GM12878 (cell line): ENCODE results near the gene IGHMBP2. TPM values are rescaled to one million over a fixed set of nuclear protein-coding genes. Genes with fewer than 3 reads are reported as not detected.

ENCODE experiments used
- ATF3 ChIP-seq: IDR thresholded peaks from 2 replicates; pipeline ENCODE4 v1.6.1; 2011; ENCODE audit warnings: low read depth, mild to moderate bottlenecking, low read length, moderate library complexity, borderline replicate concordance; ENCODE audit errors: extremely low read depth
- CBFB ChIP-seq: IDR thresholded peaks from 2 replicates; pipeline ENCODE4 v1.6.1; 2016; ENCODE audit warnings: antibody characterized with exemption, low read depth
- CHD2 ChIP-seq: IDR thresholded peaks from 2 replicates; pipeline ENCODE4 v1.6.1; 2011; ENCODE audit warnings: low read depth, low read length, improper control_type of control experiment, borderline replicate concordance
- CREB1 ChIP-seq: IDR thresholded peaks from 2 replicates; pipeline ENCODE4 v1.6.1; 2012; ENCODE audit warnings: low read depth, mild to moderate bottlenecking, inconsistent platforms
- EED ChIP-seq: sonication (generic); IDR thresholded peaks from 2 replicates; pipeline ENCODE4 v1.6.1; 2016; ENCODE audit warnings: antibody characterized with exemption, low read depth
- HDAC6 ChIP-seq: fragments of 200-600 bp; sonication (generic); IDR thresholded peaks from one replicate; pipeline ENCODE4 v1.8.0; 2017; ENCODE audit warnings: antibody characterized with exemption; ENCODE audit not compliant: unreplicated experiment
- MEF2B ChIP-seq: fragments of 450-650 bp; IDR thresholded peaks from 2 replicates; pipeline ENCODE4 v1.6.1; 2018; ENCODE audit warnings: mild to moderate bottlenecking, moderate library complexity; ENCODE audit not compliant: partially characterized antibody, poor library complexity, severe bottlenecking
- NFXL1 ChIP-seq: fragments of 450-650 bp; IDR thresholded peaks from 2 replicates; pipeline ENCODE4 v1.6.1; 2017; ENCODE audit warnings: antibody characterized with exemption, mild to moderate bottlenecking, borderline replicate concordance
- NR2C1 ChIP-seq: fragments of 450-650 bp; IDR thresholded peaks from 2 replicates; pipeline ENCODE4 v1.6.1; 2017; ENCODE audit warnings: antibody characterized with exemption, mild to moderate bottlenecking, moderate library complexity
- PML ChIP-seq: IDR thresholded peaks from 2 replicates; pipeline ENCODE4 v1.6.1; 2012; ENCODE audit warnings: low read length, inconsistent platforms
- TBL1XR1 ChIP-seq: IDR thresholded peaks from 2 replicates; pipeline ENCODE4 v1.6.1; 2012; ENCODE audit warnings: low read depth, low read length, improper control_type of control experiment
- ZNF207 ChIP-seq: fragments of 450-650 bp; IDR thresholded peaks from 2 replicates; pipeline ENCODE4 v1.6.1; 2014; ENCODE audit warnings: antibody characterized with exemption, mild to moderate bottlenecking, borderline replicate concordance
- ZNF217 ChIP-seq: fragments of 450-650 bp; IDR thresholded peaks from 2 replicates; pipeline ENCODE4 v1.6.1; 2017; ENCODE audit warnings: antibody characterized with exemption, mild to moderate bottlenecking
- ZNF384 ChIP-seq: IDR thresholded peaks from 2 replicates; pipeline ENCODE4 v1.6.1; 2012; ENCODE audit warnings: low read depth, mild to moderate bottlenecking, low read length, improper control_type of control experiment, borderline replicate concordance
- ZNF687 ChIP-seq: fragments of 450-650 bp; IDR thresholded peaks from 2 replicates; pipeline ENCODE4 v1.6.1; 2017; ENCODE audit warnings: mild to moderate bottlenecking, moderate library complexity
- polyA plus RNA-seq, 11 experiments: library from polyadenylated mRNA; depleted of rRNA in 4 of 11; unstranded in 6 of 11; stranded (reverse) in 5 of 11; fragments of >200 nt; fragmentation: Nextera tagmentation in 4 of 11; fragmentation: Illumina TruSeq in 1 of 11; extraction: Ambion mirVana in 4 of 11; extraction: Trizol in 1 of 11; gene quantifications; 1 replicate in 1 of 11; 2 replicates in 10 of 11; pipeline versions ENCODE4 v1.2.1 to v1.2.3, GENCODE V29; 2011 to 2016; ENCODE audit warnings: inconsistent platforms in 2 of 11, missing spikeins in 2 of 11, low read depth in 1 of 11
- total RNA-seq, 4 experiments: library from RNA; depleted of rRNA in 3 of 4; stranded (reverse); fragments of >200 nt in 3 of 4; fragmentation: Illumina TruSeq in 1 of 4; extraction: Trizol in 1 of 4; gene quantifications; 2 replicates each; pipeline versions ENCODE4 v1.2.1 to v1.2.3, GENCODE V29; 2013 to 2021
- TF ChIP-seq, protein P1 (sequence below): fragments of 450-650 bp; IDR thresholded peaks from 2 replicates; pipeline ENCODE4 v1.6.1; 2014; ENCODE audit warnings: mild to moderate bottlenecking
- TF ChIP-seq, protein P2 (sequence below): fragments of 450-650 bp; conservative IDR thresholded peaks from 2 replicates; pipeline ENCODE4 v1.6.1; 2017; ENCODE audit warnings: mild to moderate bottlenecking, moderate library complexity
- TF ChIP-seq, protein P3 (sequence below): fragments of 450-650 bp; IDR thresholded peaks from 2 replicates; pipeline ENCODE4 v1.6.1; 2017; ENCODE audit warnings: antibody characterized with exemption, mild to moderate bottlenecking, moderate library complexity

Gene IGHMBP2
- total and polyA plus RNA-seq, 10 of the 15 experiments (the other 5 are each of a cell fraction or from before 2014, with no cell fraction given), result 1.4 to 20.1 (median 11.2) TPM

GRCh38 chr11:68903288-68904247 lies at the start of gene IGHMBP2, which contains the start of gene MRPL21 (continued):
- TF ChIP-seq, protein P1, sequence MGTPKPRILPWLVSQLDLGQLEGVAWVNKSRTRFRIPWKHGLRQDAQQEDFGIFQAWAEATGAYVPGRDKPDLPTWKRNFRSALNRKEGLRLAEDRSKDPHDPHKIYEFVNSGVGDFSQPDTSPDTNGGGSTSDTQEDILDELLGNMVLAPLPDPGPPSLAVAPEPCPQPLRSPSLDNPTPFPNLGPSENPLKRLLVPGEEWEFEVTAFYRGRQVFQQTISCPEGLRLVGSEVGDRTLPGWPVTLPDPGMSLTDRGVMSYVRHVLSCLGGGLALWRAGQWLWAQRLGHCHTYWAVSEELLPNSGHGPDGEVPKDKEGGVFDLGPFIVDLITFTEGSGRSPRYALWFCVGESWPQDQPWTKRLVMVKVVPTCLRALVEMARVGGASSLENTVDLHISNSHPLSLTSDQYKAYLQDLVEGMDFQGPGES, result 0 out of 2 replicates have a peak, but pooled peaks have one; percentile 31
- TF ChIP-seq ZNF384 (no peak), ZNF217 (no peak; the same call in 1 of the 2 replicates), NFXL1 (no peak), HDAC6 (no peak), CREB1 (peak; percentile 98), ZNF687 (peak; percentile 54), EED (peak; percentile 66; the same call in 1 of the 2 replicates), PML (peak; percentile 91), ATF3 (no peak), ZNF207 (peak; percentile 82; the same call in 1 of the 2 replicates), CHD2 (peak; percentile 72; the same call in 1 of the 2 replicates), NR2C1 (peak; percentile 76), TBL1XR1 (peak; percentile 61; the same call in 1 of the 2 replicates), CBFB (peak; percentile 87), MEF2B (peak; percentile 54)
- TF ChIP-seq, protein P2, sequence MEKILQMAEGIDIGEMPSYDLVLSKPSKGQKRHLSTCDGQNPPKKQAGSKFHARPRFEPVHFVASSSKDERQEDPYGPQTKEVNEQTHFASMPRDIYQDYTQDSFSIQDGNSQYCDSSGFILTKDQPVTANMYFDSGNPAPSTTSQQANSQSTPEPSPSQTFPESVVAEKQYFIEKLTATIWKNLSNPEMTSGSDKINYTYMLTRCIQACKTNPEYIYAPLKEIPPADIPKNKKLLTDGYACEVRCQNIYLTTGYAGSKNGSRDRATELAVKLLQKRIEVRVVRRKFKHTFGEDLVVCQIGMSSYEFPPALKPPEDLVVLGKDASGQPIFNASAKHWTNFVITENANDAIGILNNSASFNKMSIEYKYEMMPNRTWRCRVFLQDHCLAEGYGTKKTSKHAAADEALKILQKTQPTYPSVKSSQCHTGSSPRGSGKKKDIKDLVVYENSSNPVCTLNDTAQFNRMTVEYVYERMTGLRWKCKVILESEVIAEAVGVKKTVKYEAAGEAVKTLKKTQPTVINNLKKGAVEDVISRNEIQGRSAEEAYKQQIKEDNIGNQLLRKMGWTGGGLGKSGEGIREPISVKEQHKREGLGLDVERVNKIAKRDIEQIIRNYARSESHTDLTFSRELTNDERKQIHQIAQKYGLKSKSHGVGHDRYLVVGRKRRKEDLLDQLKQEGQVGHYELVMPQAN, result peak; percentile 79
- TF ChIP-seq, protein P3, sequence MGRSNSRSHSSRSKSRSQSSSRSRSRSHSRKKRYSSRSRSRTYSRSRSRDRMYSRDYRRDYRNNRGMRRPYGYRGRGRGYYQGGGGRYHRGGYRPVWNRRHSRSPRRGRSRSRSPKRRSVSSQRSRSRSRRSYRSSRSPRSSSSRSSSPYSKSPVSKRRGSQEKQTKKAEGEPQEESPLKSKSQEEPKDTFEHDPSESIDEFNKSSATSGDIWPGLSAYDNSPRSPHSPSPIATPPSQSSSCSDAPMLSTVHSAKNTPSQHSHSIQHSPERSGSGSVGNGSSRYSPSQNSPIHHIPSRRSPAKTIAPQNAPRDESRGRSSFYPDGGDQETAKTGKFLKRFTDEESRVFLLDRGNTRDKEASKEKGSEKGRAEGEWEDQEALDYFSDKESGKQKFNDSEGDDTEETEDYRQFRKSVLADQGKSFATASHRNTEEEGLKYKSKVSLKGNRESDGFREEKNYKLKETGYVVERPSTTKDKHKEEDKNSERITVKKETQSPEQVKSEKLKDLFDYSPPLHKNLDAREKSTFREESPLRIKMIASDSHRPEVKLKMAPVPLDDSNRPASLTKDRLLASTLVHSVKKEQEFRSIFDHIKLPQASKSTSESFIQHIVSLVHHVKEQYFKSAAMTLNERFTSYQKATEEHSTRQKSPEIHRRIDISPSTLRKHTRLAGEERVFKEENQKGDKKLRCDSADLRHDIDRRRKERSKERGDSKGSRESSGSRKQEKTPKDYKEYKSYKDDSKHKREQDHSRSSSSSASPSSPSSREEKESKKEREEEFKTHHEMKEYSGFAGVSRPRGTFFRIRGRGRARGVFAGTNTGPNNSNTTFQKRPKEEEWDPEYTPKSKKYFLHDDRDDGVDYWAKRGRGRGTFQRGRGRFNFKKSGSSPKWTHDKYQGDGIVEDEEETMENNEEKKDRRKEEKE, result no peak; the same call in 1 of the 2 replicates
